GM12874 (cell line): ENCODE results near the gene IL17RC.

Experiments
- TF ChIP-seq, protein P1 (sequence below): IDR thresholded peaks from 2 replicates; pipeline ENCODE4 v1.5.1; 2011; ENCODE audit warnings: low read depth, mild to moderate bottlenecking, control low read depth, low read length, moderate library complexity; ENCODE audit not compliant: insufficient read depth

Gene IL17RC

DNA sequence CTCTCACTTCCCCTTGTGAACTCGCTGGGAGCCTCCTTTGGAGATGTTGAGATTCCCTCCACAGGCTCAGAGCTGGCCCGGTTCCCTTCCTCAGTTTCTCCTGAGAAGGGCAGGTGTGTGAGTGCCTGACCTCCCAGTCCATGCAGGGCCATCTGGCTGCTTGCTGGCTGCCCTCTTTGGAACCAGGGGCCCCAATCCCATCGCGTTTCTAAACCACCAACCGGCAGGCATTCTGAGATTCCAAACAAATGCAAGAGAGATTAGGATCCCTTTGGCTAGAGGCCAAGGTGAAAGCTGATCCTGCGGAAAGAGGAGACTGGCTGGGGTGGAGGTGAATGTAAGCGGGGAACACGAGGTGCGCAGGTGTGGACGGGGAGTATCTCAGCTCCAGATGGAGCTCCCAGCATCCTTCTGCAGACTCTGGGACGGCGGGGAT is 38.2 kb downstream of the IL17RC start:
- TF ChIP-seq, protein P1, sequence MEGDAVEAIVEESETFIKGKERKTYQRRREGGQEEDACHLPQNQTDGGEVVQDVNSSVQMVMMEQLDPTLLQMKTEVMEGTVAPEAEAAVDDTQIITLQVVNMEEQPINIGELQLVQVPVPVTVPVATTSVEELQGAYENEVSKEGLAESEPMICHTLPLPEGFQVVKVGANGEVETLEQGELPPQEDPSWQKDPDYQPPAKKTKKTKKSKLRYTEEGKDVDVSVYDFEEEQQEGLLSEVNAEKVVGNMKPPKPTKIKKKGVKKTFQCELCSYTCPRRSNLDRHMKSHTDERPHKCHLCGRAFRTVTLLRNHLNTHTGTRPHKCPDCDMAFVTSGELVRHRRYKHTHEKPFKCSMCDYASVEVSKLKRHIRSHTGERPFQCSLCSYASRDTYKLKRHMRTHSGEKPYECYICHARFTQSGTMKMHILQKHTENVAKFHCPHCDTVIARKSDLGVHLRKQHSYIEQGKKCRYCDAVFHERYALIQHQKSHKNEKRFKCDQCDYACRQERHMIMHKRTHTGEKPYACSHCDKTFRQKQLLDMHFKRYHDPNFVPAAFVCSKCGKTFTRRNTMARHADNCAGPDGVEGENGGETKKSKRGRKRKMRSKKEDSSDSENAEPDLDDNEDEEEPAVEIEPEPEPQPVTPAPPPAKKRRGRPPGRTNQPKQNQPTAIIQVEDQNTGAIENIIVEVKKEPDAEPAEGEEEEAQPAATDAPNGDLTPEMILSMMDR, result no peak

DNA sequence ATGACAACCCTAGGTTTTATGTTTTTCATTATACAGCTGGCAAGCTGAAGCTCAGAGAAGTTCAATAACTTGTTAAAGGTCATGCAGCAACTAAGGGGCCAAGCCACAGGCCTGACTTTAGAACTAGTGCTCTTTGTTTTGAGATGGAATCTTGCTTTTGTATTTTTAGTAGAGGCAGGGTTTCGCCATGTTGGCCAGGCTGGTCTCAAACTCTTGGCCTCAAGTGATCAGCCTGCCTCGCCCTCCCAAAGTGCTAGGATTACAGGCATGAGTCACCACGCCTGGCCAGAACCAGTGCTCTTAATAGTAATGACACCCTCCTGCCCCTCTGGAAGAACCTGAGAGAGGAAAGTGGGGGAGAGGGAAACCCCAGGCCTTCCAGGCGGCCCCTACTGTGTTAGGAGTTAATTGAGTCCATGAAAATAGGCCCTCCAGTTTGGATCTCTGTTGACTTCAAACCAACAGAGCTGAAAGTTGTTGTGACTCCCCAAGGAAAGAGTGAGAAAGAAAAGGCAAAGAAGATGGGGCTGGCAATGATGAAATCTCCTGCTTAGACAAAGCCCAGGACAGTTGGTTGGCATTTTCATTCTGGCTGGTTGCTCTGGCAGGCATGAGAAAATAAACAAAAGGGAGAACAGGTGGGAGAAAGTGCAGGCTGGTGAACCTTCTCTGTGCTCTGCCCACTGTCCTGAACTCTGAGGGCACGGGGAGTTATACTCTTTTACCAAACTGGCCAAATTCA is 38.9 kb downstream of the IL17RC start:
- TF ChIP-seq, protein P1, result no peak

DNA sequence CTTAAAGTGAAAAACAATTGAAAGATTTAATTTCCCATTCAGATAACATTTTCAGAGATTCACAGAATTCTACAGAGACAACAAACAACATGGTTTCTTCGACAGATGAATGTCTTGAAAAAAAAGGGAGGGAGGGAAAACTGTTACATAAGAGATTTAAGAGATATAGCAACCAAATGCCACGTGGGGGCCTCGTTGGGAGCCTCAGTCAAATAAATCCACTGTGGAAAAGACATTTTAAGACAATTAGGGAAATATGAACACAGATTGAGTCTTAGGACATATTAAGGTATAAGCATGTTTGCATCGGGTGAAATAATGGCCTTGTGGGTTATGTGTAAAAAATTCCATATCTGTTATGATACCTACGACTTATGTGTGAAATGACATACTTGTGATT is 40.3 kb downstream of the IL17RC start:
- TF ChIP-seq, protein P1, result no peak

DNA sequence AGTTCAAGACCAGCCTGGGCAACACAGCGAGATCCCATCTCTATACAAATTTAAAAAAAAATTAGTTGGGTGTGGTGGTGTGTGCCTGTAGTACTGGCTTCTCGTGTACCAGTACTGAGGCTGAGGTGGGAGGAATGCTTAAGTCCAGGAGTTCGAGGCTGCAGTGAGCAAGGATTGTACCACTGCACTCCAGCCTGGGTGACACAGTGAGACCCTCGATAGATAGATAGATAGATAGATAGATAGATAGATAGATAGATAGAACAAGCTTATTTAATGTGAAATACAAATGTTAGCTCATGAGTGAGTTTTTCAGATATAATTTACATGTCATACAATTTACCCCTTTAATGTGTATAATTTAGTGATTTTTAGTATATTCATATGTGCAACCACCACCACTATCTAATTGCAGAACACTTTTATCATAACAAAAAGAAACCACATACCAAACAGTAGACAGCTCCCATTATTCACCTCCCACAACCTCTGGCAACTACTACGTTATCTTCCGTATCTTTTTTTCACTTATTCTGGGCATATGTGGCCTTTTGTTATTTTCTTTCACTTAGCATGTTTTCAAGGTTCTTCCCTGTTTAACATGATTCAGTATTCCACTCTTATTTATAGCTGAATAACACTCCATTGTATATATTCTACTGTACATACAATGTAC is 48.4 kb downstream of the IL17RC start:
- TF ChIP-seq, protein P1, result no peak

DNA sequence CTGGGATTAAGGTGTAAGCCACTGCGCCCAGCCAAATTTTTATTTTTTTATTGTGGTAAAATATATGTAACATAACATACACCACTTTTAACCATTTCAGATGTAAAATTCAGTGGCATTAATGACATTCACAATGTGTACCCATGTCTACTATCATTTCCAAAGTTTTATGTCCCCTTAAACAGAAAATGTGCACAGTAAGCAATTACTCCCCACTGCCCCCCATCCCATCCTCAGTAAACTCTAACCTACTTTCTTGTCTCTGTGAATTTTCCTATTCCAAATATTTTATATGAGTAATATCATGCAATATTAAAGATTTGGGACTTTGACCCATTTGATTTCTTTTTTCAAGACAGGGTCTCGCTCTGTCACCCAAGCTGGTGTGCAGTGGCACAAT is 49.9 kb downstream of the IL17RC start:
- TF ChIP-seq, protein P1, result no peak

DNA sequence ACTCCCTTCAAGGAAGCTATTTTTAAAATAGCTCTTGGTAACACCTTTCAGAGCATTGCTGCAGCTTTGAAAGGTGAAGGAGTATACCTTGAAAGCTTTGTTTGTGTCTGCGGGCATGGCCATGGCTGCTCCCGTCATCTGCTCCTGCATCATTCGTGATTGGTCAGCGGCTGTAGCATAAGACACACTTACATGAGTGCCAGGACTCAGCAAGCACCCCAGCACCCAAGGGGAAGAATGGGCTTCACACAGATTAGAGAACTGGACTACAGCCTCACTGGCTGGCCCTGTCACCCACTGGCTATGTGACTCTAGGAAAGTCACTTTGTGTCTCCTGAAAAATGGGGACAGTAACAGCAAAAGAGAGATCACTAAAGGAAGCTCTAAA is 52.7 kb downstream of the IL17RC start:
- TF ChIP-seq, protein P1, result no peak

DNA sequence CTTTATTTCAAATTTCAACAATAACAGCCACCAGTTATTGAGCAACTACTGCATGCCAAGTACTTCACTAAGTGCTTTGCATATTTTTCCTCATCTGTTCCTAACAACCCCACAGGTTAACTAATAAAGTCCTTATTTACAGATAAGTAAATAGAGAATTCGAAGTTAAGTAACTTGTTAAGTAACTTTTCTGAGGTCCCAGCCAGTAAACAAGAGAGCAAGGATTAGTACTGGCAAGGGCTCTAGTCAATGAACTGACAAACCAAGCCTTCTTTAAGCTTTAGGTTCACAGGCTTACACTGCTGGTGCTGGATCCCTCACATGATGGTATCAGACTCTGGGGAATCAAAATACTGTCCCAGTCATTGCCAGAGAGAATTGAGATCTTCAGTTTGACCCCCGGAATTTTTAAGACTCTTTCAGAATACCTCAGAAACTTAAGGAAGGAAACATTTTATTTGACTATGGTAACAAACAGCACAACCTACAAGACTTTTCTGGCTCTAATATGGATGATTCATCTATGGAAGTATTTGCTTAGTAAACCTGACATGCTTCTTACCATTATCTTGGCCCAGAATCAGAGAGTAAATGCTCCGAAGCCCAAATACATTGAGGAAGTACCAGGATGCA is 53.2 kb downstream of the IL17RC start:
- TF ChIP-seq, protein P1, result no peak
